HG03139 (cell line): ENCODE results near the gene GAS2L2.
"Not testable (repeated sequence)": the region's sequence is repeated elsewhere in the genome, so short reads cannot be mapped to it uniquely, and the experiment has no call there.

Source experiments
- ATAC-seq: cut with Tn5 transposase; IDR thresholded peaks from one replicate; pipeline ENCODE4 v1.9.1; 2021; ENCODE audit not compliant: unreplicated experiment

The GAS2L2 gene

DNA sequence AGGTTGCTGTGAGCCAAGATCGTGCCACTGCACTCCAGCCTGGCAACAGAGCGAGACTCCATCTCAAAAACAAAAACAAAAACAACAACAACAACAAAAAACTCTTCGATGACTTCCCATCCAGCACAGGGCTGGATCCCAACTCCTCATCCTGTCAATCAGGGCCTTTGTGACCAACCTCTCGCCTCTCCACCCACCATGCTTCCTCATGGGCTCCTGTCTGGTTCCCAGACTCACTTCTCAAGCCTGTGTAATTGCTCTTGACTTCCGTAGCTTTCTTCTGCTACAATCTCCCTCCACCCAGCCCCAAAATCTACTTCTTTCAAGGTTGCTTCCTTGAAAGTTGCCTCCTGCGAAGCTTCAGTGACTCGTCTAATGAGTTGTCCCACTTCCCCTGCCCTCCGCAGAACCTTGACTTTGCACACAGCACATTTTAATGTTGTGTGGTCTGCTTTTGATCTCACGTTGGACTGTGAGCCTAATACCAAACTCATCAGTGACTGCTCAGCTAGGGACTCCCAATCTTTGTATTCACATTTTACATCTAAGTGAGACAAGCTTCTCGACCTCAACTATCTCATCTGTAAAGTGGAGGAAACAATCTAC lies 22.5 kb downstream of the GAS2L2 start:
- no peak for ATAC-seq

DNA sequence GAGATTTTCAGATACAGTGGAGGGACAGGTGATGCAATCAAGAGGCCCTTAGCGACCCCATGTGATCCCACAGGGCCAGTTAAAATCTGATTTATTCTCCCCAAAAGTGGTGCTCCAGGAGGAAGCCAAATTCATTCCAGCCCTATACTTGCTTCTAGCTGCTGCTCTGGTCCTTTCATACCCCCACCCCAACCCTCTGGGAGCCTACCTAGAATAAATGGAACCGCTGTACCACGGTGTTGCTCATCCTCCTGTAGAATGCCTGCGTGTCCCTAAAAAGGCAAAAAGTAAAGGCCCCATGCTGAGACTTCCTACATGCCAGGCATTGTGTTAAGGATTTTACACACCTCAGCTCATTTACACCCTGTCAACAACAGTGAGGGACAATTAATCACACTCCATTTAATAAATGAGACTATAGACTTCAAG lies 23.6 kb downstream of the GAS2L2 start:
- no peak for ATAC-seq

DNA sequence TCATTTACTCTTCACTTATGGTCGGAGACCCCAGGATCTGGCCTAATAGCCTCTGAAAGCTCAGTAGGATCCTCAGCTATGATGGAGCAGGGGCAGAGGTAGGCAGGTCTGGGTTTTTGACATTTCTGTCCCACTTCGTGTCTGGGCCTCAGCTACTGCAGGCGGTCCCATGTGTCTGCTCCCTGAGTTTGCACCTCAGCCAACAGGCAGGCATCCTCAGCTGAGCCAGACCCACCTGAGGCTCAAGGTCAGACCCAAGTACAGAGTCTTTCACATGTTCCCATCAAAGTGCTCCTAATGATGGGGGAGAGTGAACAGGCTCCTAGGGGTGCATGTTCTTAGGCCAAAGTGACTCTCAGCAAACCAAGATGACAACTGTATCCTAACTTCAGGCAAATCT lies 24.5 kb downstream of the GAS2L2 start:
- ATAC-seq: no peak

DNA sequence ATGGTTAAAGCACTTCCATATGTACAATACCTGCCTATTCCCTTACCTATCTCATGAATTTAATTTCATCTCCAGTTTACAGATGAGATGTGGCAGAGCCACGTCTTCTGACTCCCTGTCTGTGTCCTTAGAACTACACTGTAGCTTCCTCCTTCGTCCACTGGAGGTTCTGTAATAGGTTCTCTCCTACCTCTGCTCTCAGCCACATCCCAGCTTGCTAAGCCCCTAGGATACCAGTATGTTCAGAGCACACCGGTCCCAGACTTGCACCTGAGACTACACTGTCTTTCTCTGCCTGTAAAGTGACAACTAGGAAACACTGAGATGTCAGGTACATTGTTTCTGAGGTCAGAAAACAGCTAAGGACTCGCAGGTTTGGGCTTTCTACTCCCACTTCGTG lies 25.4 kb downstream of the GAS2L2 start:
- ATAC-seq: no peak

DNA sequence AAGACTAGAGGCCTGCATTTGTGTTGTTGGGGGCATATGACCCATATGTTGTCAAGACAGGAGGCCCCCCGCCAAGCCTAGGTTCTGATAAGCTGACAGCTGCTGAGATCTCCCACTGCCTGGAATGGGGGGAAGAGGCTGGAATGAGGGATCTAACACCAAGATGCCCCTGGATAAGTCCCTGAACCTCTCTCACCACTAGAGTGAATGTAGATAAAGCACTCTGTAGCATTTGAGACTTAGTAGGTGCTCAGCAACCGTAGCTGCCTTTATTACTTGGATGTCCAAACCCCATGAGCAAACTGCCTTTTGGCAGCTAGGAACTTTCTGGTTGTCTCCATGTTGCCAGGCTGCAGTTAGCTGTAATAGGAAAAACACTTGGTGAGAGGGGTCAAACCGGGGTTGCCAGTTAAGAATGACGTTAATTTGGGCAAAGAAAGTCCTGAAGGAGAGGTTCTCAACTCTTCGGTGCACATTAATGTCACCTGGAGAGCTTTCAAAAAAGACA lies 26.0 kb downstream of the GAS2L2 start:
- ATAC-seq: no peak

DNA sequence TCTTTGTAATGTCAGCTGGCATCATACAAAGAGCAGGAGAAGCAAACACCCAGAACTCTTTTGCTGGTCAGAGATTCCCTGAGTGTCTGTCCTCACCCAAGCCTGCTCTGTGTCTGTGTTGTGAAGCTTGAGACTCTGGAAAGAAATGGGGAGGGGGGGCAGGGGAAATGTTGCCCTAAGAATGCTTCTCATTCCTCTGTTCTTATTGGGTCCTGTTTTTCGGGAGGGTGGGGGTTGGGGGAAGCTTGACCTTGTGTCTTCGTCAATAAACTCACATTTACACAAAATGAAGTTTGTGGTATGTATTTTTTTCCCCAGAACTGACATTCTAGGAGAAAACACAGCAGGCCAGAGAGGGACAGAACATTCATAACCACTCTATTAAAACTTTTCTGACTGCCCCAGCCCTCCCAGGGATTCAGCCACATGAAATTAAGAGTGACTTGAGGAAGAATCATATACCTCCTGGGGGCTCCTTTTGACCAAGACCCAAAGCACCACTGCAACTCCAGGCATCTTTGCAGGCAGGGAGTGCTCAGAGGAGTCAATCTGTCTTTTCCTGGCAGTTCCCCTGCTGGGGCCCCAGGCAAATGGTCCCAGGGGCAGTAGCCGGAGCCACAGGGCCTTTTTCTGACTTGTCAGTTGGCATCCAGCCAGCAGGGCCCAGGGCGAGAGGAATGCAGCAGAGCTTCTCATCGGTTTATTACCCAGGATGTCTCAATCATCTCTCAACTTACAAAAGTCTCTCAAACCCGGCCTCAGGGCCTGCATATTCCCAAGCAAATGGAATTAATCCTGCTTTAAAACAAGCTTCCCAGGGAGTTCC lies 26.7 kb downstream of the GAS2L2 start:
- no peak for ATAC-seq

DNA sequence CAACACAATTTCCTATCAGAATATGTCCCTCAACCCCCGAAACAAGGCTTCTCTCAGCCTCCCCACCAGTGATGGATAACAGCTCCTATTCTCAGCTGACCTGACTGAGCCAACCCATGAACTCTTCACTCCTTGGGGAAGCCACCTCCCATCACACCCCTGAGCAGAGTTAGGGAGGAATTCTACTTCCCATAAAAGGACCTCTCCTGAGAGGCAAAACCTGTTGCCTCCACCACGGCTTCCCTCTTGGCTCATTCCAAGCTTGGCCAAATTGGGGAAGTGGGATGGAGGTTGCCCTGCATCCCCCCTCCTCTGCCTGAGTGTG lies 27.3 kb downstream of the GAS2L2 start:
- ATAC-seq: no peak

DNA sequence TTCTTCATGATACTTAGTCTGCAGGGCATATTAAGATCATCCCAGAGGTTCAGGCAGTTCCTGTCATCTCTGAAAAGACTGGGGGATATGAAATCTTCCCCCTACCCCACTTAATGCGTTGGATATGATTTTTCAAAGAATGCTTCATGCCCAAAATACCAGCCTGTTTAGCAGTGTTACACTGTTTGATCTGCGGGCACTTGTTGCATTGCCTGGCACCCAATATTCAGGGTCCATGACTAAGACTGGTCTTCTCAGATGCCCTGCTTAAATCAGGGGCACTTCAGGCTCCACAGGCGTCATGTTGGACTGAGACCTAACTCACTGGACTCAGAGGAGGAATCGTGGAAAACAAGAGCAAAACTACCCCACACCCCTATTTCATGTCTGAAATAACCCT lies 28.0 kb downstream of the GAS2L2 start:
- ATAC-seq: no peak

DNA sequence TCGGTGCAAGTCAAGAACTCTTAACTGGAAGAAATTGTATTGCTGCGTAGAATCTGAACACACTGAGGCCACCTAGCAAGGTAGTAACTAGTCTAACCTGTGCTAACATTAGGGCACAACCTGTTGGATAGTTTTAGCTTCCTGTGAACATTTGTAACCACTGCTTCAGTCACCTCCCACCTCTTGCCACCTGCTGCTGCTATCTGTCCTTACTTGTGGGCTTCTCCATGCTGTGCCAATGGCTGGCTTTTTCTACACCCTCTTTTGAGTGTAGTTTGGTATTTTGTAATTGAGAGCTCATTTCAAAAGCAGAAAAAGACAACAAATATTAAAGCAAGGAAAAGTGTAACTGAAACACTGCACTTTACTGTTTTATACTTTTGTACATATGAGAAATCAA lies 29.3 kb downstream of the GAS2L2 start:
- ATAC-seq: no peak

DNA sequence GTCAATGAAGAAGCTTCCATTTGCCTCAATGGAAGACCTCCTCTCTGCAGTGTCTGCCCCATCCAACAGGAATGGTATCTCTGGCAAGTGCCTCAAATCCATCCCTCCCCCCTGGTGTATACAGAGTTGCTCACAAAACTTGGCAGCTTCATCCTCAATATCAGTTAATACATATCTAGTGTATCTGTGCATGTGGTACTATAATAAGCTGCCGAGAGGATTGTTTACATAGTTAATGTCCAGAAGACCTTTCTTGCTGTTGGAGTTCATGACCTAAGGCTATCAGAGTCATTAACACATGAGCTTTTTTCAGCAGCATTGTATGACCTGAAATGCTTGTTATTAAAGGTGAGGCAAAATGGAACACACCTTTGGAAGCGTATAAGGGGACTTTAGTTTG lies 35.6 kb downstream of the GAS2L2 start:
- ATAC-seq: no peak

DNA sequence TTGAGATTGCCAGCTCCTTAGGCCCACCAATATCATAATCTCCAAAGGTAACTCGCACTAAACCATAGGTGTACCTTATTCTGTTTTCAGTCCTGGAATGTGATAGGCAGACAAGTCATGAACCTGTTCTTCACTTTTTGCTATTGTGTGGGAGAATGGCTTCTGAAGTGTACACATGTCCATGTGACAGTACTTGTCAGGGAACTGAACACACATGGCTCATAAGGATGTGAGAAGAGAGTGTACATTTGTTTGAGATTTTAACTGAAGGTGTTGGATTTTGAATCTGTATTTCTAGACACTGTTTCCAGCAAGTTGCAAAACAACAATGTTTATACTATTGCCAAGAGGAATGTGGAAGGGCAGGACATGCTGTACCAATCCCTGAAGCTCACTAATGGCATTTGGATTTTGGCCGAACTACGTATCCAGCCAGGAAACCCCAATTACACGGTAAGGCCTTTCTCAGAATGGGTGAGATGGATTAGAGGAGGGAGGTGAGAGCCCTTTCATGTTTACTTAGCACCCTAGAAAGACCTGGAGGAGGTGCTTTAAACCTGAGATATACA lies 36.1 kb downstream of the GAS2L2 start:
- ATAC-seq: no peak

DNA sequence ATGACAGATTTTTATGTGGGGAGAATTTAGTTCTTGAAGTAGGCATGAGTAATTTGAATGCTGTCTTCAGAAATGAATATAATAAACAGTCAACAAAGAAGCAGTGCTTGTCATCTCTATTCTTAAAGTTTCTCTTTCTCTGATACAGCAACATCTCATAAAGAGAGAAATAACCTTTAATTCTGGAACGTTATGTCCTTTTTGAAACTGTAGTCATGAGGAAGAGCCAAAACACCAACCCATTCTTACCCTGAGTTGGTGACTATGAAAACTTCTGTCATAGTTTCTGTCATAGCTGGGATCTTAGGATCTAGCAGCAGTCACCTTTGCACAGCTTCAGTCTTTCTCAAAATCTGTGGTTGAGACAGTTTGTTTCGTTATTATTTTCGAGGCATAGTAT lies 36.9 kb downstream of the GAS2L2 start:
- no peak for ATAC-seq

DNA sequence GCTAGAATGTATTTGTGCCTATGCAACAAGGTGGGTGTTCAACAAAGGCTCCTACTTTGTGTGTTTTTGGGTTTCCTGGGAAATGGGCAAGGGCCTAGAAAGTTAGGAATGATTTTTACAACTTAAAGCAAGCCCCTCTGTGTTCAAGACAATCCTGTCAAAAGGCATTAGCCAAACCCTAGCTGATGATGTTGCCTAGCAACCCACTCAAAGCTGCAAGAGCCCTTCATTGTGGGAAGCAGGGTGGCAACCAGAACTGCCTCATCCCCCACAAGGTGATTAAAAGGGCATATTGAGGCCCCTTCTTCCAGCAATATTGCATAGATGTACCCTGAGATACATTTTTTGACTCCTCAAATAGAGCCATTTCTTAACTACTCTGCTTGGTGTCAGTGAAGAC lies 37.6 kb downstream of the GAS2L2 start:
- ATAC-seq: no peak

DNA sequence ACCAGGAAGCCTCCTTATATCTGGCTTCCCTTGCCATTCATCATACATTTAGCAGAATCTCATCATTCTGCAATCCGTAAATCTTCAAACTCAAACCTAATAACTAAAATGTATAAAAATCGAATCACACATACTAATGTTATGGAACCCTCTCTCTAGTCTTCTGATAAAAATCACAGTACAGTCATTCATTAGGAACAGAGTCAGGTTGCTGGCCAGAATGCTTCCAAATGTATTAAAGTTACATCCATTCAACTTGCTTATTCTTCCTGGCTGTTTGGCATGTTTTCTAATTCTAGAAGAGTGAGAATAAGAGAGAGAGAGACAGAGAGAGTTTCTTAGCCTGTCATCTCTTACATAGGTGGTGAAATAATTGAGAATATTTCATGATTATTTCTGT lies 38.1 kb downstream of the GAS2L2 start:
- no peak for ATAC-seq

DNA sequence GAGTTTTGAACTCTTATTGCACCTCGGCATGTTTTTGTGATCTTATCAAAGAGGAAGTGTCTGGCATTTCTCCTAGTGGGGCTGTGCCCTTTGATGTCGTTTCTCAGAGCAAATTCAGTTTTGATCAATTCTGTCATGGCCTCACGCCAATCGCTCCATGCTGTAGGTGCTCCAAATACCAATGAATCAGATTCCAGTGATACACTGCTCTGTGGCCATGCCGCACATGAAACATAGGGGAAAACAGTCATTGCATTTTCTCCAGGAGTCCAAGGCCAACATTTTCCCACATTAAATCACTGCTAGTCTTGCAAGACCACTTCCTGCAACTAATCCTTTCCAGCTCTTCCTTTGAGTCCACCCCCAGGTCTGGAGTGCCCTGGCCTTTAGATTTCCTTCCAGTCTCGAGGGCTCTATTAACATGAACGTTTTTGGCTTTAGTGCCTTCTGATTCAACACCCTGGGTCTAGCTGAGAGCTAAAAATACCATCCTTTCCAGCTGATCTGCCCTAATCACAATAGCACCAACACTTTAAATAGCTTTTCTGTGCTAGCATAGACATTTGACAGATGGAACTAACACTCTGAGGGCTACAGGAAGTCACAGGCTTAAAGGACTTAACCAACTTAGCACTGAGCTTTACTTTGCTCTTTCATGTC lies 39.8 kb downstream of the GAS2L2 start:
- no peak for ATAC-seq

DNA sequence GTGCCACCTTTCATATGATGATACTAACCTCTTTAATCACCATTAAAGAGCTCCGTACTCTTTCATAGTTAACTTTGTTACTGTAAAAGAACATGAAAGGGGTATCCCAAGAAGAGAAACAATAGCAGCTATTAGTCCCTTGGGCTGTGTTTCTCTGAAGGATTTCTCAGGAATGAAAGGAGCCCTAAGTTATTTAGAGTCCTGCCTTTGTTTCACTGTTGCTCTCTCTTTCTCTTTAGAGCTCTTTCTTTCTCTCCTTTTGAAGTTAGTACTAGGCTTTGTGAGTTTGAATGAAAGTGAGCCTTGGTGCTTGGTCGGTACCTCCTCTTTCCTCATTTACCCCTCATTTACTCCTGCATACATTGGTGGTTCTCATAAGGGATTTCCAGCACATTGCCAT lies 42.1 kb downstream of the GAS2L2 start:
- no peak for ATAC-seq

DNA sequence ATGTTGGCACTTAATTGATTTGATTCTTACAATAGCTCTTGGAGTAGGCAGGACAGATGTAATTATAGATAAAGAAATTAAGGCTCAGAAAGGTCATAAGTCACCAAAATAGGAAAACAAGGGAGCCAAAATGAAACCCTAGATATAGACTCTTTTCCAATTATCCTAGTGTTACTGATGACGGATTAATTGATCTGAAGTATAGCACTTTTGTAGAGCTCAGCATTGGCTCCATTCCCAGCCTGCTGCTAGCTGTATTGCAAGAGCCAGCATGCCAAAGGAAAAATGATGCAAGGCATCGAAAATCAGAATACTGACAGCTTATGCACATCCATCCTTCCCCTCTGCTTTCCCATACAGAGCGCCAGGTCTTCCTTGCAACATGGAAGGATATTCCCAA lies 43.2 kb downstream of the GAS2L2 start:
- ATAC-seq: no peak

DNA sequence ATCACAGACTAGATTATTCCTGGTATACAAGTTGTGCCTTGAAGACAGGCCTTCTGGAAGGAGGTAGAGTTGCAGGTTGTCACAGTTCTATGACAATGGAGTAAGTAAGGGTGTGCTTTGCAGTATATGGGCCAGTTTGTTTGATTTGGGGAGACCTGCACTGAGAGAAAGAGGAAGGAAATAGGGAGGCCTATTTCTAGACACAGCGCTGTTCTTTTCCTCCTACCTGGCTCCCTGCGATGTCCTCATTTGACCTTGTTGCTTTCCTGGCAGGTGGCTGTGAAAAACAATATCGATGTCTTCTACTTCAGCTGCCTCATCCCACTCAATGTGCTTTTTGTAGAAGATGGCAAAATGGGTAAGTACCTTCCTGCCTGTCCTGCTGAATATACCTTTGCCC lies 44.1 kb downstream of the GAS2L2 start:
- no peak for ATAC-seq

DNA sequence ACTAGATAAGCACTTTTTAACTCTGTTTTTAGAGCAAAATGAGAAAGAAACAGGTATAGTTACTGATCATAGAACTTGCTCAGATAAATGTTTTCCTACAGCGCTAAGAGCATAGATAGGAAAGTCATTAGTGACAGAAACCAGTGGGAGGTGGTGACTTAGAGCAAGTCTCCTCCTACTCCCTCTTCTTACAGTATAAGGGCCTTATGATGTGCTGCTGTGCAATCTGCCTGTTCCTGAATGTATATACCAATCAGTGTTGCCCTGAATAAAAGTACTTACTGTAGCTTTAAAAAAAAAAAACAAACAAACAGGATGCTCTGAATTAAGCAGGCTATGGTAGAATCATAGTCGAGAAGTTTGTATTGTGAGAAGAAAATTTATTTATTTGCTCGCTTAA lies 44.9 kb downstream of the GAS2L2 start:
- ATAC-seq: no peak

DNA sequence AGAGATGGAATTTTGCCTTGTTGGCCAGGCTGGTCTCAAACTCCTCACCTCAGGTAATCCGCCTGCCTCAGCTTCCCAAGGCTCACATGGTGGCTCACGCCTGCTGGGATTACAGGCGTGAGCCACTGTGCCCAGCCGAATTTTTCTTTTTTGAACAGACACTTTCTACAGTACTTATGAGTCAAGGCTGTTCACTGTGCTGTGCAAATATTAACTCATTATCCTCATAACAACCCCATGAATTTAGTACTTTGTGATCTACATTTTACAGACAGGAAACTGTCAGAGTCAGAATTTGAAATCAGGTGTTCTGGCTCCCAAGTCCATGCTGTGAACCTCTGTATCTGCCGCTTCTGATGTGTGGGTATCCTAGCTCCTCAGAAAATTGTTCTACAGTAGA lies 47.3 kb downstream of the GAS2L2 start:
- ATAC-seq: no peak

DNA sequence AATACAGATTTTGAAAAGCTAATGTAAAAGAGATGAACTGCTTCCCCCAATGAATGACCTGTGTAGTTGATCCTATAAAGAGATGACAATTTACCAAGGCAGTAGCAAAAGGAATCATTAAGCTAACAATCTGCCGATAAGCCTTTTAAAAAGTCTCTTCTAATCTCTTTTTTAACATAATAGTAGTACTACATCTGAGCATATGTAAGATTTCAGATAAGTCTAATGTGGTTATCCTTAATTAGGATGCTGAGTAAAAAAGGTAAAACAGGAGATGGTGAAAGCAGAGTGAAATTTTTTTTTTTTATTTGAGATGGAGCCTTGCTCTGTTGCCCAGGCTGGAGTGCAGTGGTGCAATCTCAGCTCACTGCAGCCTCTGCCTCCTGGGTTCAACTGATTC lies 47.8 kb downstream of the GAS2L2 start:
- no peak for ATAC-seq

DNA sequence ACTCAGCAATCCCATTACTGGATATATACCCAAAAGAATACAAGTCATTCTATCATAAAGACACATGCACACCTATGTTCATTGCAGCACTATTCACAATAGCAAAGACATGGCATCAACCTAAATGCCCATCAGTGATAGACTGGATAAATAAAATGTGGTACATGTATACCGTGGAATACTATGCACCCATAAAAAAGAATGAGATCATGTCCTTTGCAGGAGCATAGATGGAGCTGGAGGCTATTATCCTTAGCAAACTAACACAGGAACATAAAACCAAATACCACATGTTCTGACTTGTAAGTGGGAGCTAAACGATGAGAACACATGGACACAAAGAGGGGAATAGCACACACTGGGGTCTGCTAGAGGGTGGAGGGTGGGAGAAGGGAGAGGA lies 49.7 kb downstream of the GAS2L2 start:
- not testable (repeated sequence) for ATAC-seq
